ENCODE data around the gene MERTK.
"Not testable (repeated sequence)": the region's sequence is repeated elsewhere in the genome, so short reads cannot be mapped to it uniquely, and the experiment has no call there.

The MERTK gene

DNA sequence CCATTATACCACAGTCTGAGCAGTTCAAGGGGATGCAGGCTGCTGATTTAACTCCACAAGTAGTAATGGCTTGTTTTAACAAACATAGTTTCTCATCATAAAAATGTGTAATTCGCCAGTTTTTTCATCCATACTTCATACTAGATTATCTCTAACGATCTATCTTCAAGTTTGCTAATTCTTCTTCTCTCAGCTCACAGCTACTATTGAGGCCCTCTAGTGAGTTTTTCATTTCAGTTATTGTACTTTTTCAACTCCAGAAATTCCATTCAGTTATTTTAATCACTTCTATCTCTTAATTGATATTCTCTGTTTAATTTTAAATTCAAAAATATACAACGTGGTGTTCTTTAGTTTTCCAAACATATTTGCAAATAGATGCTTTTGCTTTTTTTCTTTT lies 136.5 kb downstream of the MERTK start:
- H3K4me3 ChIP-seq (replicated peaks in 1 of 2; ENCODE audit: low read depth in 2 of 2, low read length in 2 of 2): no peak overlapping the region
- DNase-seq (ENCODE audit: low read depth in 2 of 2): no peak
- TF ChIP-seq, protein P1, sequence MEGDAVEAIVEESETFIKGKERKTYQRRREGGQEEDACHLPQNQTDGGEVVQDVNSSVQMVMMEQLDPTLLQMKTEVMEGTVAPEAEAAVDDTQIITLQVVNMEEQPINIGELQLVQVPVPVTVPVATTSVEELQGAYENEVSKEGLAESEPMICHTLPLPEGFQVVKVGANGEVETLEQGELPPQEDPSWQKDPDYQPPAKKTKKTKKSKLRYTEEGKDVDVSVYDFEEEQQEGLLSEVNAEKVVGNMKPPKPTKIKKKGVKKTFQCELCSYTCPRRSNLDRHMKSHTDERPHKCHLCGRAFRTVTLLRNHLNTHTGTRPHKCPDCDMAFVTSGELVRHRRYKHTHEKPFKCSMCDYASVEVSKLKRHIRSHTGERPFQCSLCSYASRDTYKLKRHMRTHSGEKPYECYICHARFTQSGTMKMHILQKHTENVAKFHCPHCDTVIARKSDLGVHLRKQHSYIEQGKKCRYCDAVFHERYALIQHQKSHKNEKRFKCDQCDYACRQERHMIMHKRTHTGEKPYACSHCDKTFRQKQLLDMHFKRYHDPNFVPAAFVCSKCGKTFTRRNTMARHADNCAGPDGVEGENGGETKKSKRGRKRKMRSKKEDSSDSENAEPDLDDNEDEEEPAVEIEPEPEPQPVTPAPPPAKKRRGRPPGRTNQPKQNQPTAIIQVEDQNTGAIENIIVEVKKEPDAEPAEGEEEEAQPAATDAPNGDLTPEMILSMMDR (IDR thresholded peaks at IDR 0.05; ENCODE audit: low read depth, low read length): no peak

DNA sequence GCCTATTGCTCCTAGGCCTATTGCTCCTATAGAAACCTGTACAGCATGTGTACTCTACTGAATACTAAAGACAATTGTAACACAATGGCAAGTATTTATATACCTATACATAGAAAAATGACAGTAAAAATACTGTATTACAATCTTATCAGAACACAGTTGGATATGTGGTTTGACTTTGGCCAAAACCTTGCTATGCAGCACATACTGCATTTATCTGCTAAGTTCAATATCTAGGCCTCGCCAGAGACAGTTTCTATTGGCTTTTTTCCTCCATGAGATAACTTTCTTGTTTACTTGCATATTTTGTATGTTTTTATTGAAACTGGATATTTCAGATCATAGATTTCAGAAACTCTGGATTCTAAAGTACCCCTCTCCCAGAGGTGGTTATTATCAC lies 137.4 kb downstream of the MERTK start:
- TF ChIP-seq, protein P1 (IDR thresholded peaks at IDR 0.05; ENCODE audit: low read depth, low read length): no peak
- DNase-seq (ENCODE audit: low read depth in 2 of 2): no peak
- no peak overlapping the region for H3K4me3 ChIP-seq (replicated peaks in 1 of 2; ENCODE audit: low read depth in 2 of 2, low read length in 2 of 2)

DNA sequence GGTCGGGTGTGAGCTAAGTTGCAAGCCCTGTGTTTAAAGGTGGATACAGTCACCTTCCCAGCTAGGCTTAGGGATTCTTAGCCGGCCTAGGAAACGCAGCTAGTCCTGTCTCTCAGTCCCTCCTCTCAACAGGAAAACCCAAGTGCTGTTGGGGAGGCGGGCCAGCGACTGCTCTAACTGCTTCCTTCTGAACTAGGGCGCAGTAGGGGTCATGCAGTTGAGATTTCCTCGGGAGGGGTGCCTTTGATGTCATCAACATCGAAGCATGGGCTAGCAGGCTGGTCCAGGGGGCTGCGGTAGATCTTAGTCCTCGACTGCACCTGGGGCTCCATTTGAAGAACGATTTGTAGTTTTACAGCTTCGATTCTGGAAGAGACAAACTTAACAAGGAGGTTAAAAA lies 141.1 kb downstream of the MERTK start:
- not testable (repeated sequence) for H3K4me3 ChIP-seq (replicated peaks in 1 of 2; ENCODE audit: low read depth in 2 of 2, low read length in 2 of 2); DNase-seq (ENCODE audit: low read depth in 2 of 2)

DNA sequence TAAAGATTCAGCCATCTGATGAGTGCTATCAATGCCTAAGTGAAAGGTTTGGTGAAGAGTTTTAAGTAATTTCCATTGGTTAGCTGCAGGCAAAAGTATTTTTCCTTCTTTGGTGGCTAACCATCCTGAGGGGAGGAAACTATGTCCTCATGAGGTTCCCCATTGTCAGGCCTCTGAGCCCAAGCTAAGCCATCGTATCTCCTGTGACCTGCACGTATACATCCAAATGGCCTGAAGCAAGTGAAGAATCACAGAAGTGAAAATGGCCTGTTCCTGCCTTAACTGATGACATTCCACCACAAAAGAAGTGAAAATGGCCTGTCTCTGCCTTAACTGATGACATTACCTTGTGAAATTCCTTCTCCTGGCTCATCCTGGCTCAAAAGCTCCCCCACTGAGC lies 141.7 kb downstream of the MERTK start:
- DNase-seq (ENCODE audit: low read depth in 2 of 2); H3K4me3 ChIP-seq (replicated peaks in 1 of 2; ENCODE audit: low read depth in 2 of 2, low read length in 2 of 2): not testable (repeated sequence)

DNA sequence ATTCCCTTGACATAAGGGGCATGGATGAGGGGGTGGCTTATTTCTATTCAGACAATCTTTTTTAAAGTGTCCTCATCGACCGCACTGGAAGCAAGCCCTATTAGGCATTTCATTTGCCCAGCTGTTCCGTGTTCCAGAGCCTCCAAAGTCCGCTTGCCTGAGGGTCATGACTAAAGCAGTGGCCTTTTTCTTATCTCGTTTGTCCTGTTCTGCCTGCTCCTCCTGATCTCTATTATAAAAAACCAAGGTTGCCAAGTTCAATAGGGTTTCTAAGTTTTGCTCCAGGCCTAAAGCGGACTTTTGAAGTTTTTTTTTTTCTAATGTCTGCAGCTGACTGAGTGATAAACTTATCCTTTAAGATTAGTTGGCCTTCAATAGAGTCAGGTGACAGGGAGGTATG lies 143.1 kb downstream of the MERTK start:
- DNase-seq (ENCODE audit: low read depth in 2 of 2); H3K4me3 ChIP-seq (replicated peaks in 1 of 2; ENCODE audit: low read depth in 2 of 2, low read length in 2 of 2): not testable (repeated sequence)

DNA sequence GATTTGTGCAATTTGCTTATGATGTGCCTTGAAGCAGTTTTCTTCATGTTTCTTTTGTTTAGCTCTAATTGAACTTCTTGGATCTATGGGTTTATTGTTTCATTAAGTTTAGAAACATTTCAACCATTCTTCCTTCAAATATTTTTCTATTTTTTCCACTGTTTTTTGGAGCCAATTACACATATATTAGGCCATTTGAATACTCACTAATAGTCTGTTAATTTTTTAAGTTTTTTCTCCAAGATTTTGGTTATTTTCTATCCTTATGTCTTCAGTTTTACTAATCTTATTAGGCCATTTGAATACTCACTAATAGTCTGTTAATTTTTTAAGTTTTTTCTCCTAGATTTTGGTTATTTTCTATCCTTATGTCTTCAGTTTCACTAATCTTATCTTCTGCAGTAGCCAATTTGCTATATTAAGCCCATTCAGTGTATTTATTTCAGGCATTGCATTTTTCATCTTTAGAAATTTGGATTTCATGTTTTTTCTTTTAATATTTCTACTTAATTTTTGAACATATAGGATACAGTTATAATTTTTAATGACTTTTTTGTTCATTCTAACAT lies 147.1 kb downstream of the MERTK start:
- no peak overlapping the region for H3K4me3 ChIP-seq (replicated peaks in 1 of 2; ENCODE audit: low read depth in 2 of 2, low read length in 2 of 2)
- no peak for DNase-seq (ENCODE audit: low read depth in 2 of 2)
- TF ChIP-seq, protein P1 (IDR thresholded peaks at IDR 0.05; ENCODE audit: low read depth, low read length): no peak

DNA sequence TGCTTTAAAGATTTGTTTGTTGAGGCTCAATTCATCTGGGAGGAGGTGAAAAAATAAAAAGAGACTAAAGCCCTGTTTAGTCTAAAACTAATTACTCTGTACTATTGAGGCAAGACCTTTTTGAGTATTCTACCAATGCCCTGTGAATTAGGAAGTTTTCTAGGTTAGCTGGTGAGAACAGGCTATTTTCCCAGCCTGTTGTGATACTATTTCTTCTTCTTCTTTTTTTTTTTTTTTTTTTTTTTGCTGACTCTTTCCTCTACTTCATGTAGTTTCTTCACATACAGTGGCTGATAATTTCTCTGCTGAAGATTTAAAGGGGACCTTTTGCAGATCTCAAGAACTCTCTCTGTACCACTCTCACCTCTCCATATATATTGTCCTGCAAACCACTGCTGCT lies 147.8 kb downstream of the MERTK start:
- no peak for DNase-seq (ENCODE audit: low read depth in 2 of 2)
- H3K4me3 ChIP-seq (replicated peaks in 1 of 2; ENCODE audit: low read depth in 2 of 2, low read length in 2 of 2): no peak overlapping the region
- TF ChIP-seq, protein P1 (IDR thresholded peaks at IDR 0.05; ENCODE audit: low read depth, low read length): no peak

DNA sequence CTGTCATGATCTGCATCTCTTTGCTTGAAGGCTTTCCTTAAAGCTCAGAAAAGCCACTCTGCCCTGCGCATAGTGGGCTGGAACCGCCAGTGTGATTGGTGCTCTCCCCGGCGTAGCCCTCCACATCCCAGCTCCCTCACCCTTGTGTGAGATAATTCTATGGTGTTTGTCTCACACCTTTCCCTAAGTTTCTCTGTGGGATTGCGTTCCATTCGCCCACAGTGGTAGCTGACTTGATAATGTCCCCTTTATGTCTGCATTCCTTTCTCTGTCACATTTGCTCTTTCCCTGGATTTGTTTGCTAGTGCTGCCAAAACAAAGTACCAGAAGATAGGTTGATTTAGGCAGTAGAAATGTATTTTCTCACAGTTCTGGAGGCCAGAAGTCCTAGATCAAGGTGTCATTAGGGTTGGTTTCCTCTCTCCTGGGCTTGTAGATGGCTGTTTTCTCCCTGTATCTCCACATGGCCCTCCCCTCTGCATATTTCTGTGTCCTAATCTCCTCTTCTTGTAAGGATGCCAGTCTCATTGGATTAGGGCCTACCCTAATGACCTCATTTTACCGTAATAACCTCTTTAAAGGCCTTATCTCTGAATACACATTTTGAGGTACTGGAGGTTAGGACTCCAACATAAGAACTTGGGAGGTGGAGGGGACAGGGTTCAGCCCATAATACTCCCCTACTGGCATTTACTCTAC lies 149.3 kb downstream of the MERTK start:
- DNase-seq (ENCODE audit: low read depth in 2 of 2): peak in 1 of 2 donors; percentile 51
- TF ChIP-seq, protein P1 (IDR thresholded peaks at IDR 0.05; ENCODE audit: low read depth, low read length): no peak
- peak overlapping the region in 1 of 2 donors; percentile 2 for H3K4me3 ChIP-seq (replicated peaks in 1 of 2; ENCODE audit: low read depth in 2 of 2, low read length in 2 of 2)
